ENCODE data around the gene OR2M4. TPM values are rescaled to one million over a fixed set of nuclear protein-coding genes. Genes with fewer than 3 reads are reported as not detected.
"Not testable (repeated sequence)": the region's sequence is repeated elsewhere in the genome, so short reads cannot be mapped to it uniquely, and the experiment has no call there.

The OR2M4 gene
- total and polyA plus RNA-seq, 10 of the 15 experiments (the other 5 are each of a cell fraction or from before 2014, with no cell fraction given): not detected

DNA sequence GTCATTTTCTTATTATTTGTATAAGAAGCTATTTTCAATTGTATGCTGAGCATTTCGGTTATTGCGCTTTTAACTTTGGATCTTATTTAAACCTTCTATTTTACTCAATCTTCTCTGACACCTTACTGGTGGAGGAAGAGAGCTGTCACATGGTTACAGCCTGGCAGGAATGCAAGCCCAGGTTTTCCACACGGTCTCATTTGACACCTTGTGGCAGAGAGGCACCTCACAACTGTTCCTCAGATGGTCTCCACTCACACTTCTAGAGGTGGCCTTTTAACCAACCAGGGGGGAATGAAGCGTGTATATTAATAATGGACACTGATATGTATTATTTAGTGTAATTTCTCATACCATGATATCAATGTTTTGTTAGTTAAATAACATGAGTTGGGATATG lies 37.0 kb downstream of the OR2M4 start (continued):
- TF ChIP-seq, protein P1, sequence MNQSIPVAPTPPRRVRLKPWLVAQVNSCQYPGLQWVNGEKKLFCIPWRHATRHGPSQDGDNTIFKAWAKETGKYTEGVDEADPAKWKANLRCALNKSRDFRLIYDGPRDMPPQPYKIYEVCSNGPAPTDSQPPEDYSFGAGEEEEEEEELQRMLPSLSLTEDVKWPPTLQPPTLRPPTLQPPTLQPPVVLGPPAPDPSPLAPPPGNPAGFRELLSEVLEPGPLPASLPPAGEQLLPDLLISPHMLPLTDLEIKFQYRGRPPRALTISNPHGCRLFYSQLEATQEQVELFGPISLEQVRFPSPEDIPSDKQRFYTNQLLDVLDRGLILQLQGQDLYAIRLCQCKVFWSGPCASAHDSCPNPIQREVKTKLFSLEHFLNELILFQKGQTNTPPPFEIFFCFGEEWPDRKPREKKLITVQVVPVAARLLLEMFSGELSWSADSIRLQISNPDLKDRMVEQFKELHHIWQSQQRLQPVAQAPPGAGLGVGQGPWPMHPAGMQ (IDR thresholded peaks at IDR 0.05; ENCODE audit: borderline replicate concordance): no peak
- TF ChIP-seq HDAC6 (IDR thresholded peaks at IDR 0.05; ENCODE audit: unreplicated experiment): no peak
- no peak for TF ChIP-seq IKZF1 (conservative IDR thresholded peaks at IDR 0.05)

DNA sequence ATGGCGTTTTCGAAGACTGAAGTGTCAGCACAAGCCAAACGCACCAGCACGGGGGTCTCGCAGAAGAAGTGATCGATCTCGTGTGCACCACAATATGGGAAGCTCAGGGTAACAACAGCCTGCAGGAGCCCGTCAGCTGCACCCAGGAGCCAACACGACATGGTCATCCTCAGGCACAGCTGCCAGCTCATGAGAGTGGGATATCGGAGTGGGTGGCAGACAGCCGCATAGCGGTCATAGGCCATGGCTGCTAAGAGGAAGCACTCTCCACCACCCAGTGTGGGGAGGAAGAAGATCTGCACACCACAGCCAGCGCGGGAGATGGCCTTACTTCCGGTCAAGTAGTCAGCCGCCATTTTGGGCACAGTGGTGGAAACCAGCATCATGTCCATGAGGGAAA lies 42.0 kb downstream of the OR2M4 start:
- WGBS (ENCODE audit: insufficient coverage, insufficient replicate concordance, low lambda C conversion rate, missing lambda C conversion rate): 56% methylated on average over 7 of the region's 16 CpGs
- H3K9ac ChIP-seq (ENCODE audit: control insufficient read depth, insufficient read depth, low read length); DNase-seq (ENCODE audit: low read depth, low spot score); H2AFZ ChIP-seq (ENCODE audit: control insufficient read depth, low read depth, low read length); H3K79me2 ChIP-seq (ENCODE audit: control insufficient read depth, insufficient read depth, low read length); in situ Hi-C loops (cut with MboI); BruUV-seq (replicated peaks); H3K27ac ChIP-seq (ENCODE audit: control insufficient read depth, insufficient read depth); intact Hi-C loops (cut with micrococcal nuclease; ENCODE audit: unreplicated experiment); ATAC-seq; POLR2A ChIA-PET; H3K9me3 ChIP-seq (replicated peaks; ENCODE audit: control insufficient read depth, insufficient read depth, low read length); H3K4me2 ChIP-seq (ENCODE audit: control insufficient read depth, insufficient read depth); H4K20me1 ChIP-seq (ENCODE audit: control insufficient read depth, insufficient read depth); H3K27me3 ChIP-seq (replicated peaks in 1 of 2; ENCODE audit: control insufficient read depth in 2 of 2, insufficient read depth in 2 of 2, low read length in 1 of 2); H3K36me3 ChIP-seq (ENCODE audit: control insufficient read depth in 2 of 2, insufficient read depth in 2 of 2, low read length in 1 of 2); FAIRE-seq; H3K4me3 ChIP-seq; H3K4me1 ChIP-seq (ENCODE audit: control insufficient read depth, insufficient read depth, low read length); RAD21 ChIA-PET (ENCODE audit: unreplicated experiment): not testable (repeated sequence)
- CTCF ChIA-PET: interaction anchor here (1.0 kb wide), 1 partner anchor 355 kb away, joined by 3 read pairs; no protein-coding TSS in a partner anchor
- SMC1A ChIA-PET (ENCODE audit: uncharacterized antibody, unreplicated experiment): interaction anchor here (0.5 kb wide), 1 partner anchor 388 kb away, joined by 3 read pairs; no protein-coding TSS in a partner anchor

DNA sequence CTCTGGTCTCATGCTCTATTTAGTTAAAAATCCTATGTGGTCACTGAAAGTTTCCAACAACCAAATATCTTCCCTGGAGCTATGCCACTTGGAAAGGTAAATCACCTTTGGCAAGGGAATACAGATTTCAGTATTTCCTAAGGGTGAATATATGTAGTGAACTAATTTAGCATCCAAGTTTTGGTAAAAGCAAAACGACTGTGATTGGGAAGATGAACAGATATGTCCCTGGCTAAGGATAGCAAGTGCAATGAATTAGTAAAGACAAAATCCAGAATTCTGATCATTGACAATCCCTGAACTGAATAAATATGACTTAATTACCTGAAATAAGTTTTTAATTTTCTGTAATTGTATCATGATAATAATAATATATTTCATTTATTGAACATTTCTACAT lies 46.7 kb downstream of the OR2M4 start, which contains the start of gene OR2T33:
Gene OR2T33 (minus strand): TSS at position 101 of the 400 bp plus-strand sequence. CDS start 4,162 bp downstream, outside the sequence.
- H3K36me3 ChIP-seq (ENCODE audit: control insufficient read depth in 2 of 2, insufficient read depth in 2 of 2, low read length in 1 of 2): no peaks in the 10 kb centered on the region
- H3K9me3 ChIP-seq (replicated peaks; ENCODE audit: control insufficient read depth, insufficient read depth, low read length): no peaks in the 10 kb centered on the region
- no peaks in the 10 kb centered on the region for H4K20me1 ChIP-seq (ENCODE audit: control insufficient read depth, insufficient read depth)
- H3K4me1 ChIP-seq (ENCODE audit: control insufficient read depth, insufficient read depth, low read length): no peaks in the 10 kb centered on the region
- no peaks in the 10 kb centered on the region for H3K79me2 ChIP-seq (ENCODE audit: control insufficient read depth, insufficient read depth, low read length)
- no peak within 1 kb of the TSS for H2AFZ ChIP-seq (ENCODE audit: control insufficient read depth, low read depth, low read length)
- no peak within 1 kb of the TSS for H3K4me3 ChIP-seq
- DNase-seq (ENCODE audit: low read depth, low spot score): no peak
- ATAC-seq: no peak
- no TSS peak for BruUV-seq (replicated peaks)
- ChIA-PET SMC1A (ENCODE audit: uncharacterized antibody, unreplicated experiment) (no interaction called here), CTCF (interaction anchor here (1.8 kb wide), 1 partner anchor 34 kb away, joined by 4 read pairs; no protein-coding TSS in a partner anchor), POLR2A (no interaction called here), RAD21 (ENCODE audit: unreplicated experiment) (interaction anchor here (0.7 to 1.4 kb wide), 2 partner anchors 33 to 76 kb away, joined by 3 to 4 read pairs; no protein-coding TSS in a partner anchor)
- in situ Hi-C loops (cut with MboI) (no loop called here), intact Hi-C loops (cut with micrococcal nuclease; ENCODE audit: unreplicated experiment) (no loop called here)
- no peak for FAIRE-seq
- WGBS (ENCODE audit: insufficient coverage, insufficient replicate concordance, low lambda C conversion rate, missing lambda C conversion rate): 0% methylated on average over 1 of the region's 1 CpG
- H3K27ac ChIP-seq (ENCODE audit: control insufficient read depth, insufficient read depth): no peak within 1 kb of the TSS
- H3K9ac ChIP-seq (ENCODE audit: control insufficient read depth, insufficient read depth, low read length): no peak within 1 kb of the TSS
- no peak within 1 kb of the TSS for H3K4me2 ChIP-seq (ENCODE audit: control insufficient read depth, insufficient read depth)
- H3K27me3 ChIP-seq (replicated peaks in 1 of 2; ENCODE audit: control insufficient read depth in 2 of 2, insufficient read depth in 2 of 2, low read length in 1 of 2): no peaks in the 10 kb centered on the region
- TF ChIP-seq, protein P2, sequence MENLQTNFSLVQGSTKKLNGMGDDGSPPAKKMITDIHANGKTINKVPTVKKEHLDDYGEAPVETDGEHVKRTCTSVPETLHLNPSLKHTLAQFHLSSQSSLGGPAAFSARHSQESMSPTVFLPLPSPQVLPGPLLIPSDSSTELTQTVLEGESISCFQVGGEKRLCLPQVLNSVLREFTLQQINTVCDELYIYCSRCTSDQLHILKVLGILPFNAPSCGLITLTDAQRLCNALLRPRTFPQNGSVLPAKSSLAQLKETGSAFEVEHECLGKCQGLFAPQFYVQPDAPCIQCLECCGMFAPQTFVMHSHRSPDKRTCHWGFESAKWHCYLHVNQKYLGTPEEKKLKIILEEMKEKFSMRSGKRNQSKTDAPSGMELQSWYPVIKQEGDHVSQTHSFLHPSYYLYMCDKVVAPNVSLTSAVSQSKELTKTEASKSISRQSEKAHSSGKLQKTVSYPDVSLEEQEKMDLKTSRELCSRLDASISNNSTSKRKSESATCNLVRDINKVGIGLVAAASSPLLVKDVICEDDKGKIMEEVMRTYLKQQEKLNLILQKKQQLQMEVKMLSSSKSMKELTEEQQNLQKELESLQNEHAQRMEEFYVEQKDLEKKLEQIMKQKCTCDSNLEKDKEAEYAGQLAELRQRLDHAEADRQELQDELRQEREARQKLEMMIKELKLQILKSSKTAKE (IDR thresholded peaks at IDR 0.05; ENCODE audit: low read depth, poor library complexity, severe bottlenecking): no peak
- TF ChIP-seq CEBPB (IDR thresholded peaks at IDR 0.05; ENCODE audit: borderline replicate concordance in 1 of 2, low read depth in 2 of 2, low read length in 2 of 2) (no peak), BHLHE40 (IDR thresholded peaks at IDR 0.05; ENCODE audit: borderline replicate concordance in 1 of 2, low read depth in 2 of 2, low read length in 1 of 2) (no peak), GABPA (IDR thresholded peaks at IDR 0.05; ENCODE audit: low read depth) (no peak), NRF1 (conservative IDR thresholded peaks at IDR 0.05; ENCODE audit: low read depth, low read length) (no peak), RAD51 (IDR thresholded peaks at IDR 0.05) (no peak), LARP7 (IDR thresholded peaks at IDR 0.05) (no peak)
- TF ChIP-seq, protein P3, sequence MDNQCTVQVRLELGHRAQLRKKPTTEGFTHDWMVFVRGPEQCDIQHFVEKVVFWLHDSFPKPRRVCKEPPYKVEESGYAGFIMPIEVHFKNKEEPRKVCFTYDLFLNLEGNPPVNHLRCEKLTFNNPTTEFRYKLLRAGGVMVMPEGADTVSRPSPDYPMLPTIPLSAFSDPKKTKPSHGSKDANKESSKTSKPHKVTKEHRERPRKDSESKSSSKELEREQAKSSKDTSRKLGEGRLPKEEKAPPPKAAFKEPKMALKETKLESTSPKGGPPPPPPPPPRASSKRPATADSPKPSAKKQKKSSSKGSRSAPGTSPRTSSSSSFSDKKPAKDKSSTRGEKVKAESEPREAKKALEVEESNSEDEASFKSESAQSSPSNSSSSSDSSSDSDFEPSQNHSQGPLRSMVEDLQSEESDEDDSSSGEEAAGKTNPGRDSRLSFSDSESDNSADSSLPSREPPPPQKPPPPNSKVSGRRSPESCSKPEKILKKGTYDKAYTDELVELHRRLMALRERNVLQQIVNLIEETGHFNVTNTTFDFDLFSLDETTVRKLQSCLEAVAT (IDR thresholded peaks at IDR 0.05): no peak
